ENCODE measurements around the gene CEACAM20.
A peak's percentile ranks its signal among the peaks of the same experiment; 100 is the strongest.
"Not testable (repeated sequence)": the region's sequence is repeated elsewhere in the genome, so short reads cannot be mapped to it uniquely, and the experiment has no call there.

Gene CEACAM20

GRCh38 chr19:44548736-44549135 is 19.3 kb upstream of the CEACAM20 start:
- no peak for DNase-seq (ENCODE audit: low spot score)

- no peak for DNase-seq (ENCODE audit: low spot score)
Measured at GRCh38 chr19:44544031-44544430, 14.6 kb upstream of the CEACAM20 start.

- no peak for DNase-seq (ENCODE audit: low spot score)
Measured at GRCh38 chr19:44542671-44543070, 13.2 kb upstream of the CEACAM20 start.

GRCh38 chr19:44540736-44541135 is 11.3 kb upstream of the CEACAM20 start:
- DNase-seq (ENCODE audit: low spot score) = no peak

GRCh38 chr19:44539991-44540390 is 10.5 kb upstream of the CEACAM20 start:
- no peak for DNase-seq (ENCODE audit: low spot score)

GRCh38 chr19:44539236-44539826 is 9.9 kb upstream of the CEACAM20 start:
- no peak for DNase-seq (ENCODE audit: low spot score)

GRCh38 chr19:44535361-44535760 is 5.9 kb upstream of the CEACAM20 start:
- not testable (repeated sequence) for DNase-seq (ENCODE audit: low spot score)

- DNase-seq (ENCODE audit: low spot score) = no peak
Measured at GRCh38 chr19:44532819-44533218, 3.3 kb upstream of the CEACAM20 start.

GRCh38 chr19:44530777-44531176 is 1.3 kb upstream of the CEACAM20 start:
- DNase-seq (ENCODE audit: low spot score) = no peak

GRCh38 chr19:44527554-44527953 is 1.9 kb downstream of the CEACAM20 start:
- no peak for DNase-seq (ENCODE audit: low spot score)

- DNase-seq (ENCODE audit: low spot score) = no peak
Measured at GRCh38 chr19:44525721-44526430, 3.6 kb downstream of the CEACAM20 start.

GRCh38 chr19:44521370-44521769 is 8.1 kb downstream of the CEACAM20 start:
- DNase-seq (ENCODE audit: low spot score) = no peak

- no peak for DNase-seq (ENCODE audit: low spot score)
Measured at GRCh38 chr19:44517146-44517545, 12.3 kb downstream of the CEACAM20 start.

GRCh38 chr19:44515907-44516306 is 13.6 kb downstream of the CEACAM20 start:
- no peak for DNase-seq (ENCODE audit: low spot score)

GRCh38 chr19:44515031-44515430 is 14.4 kb downstream of the CEACAM20 start:
- DNase-seq (ENCODE audit: low spot score) = no peak

GRCh38 chr19:44512326-44513298 is 16.9 kb downstream of the CEACAM20 start:
- DNase-seq (ENCODE audit: low spot score) = no peak

- DNase-seq (ENCODE audit: low spot score) = no peak
Measured at GRCh38 chr19:44509478-44509877, 20.0 kb downstream of the CEACAM20 start.

GRCh38 chr19:44499962-44500949 is 29.2 kb downstream of the CEACAM20 start, which contains the start of gene ZNF180:
Gene ZNF180, minus strand, starts transcription at chr19:44500522. Its CDS starts 3,188 bp downstream, at chr19:44497334.
- DNase-seq (ENCODE audit: low spot score) = peak; percentile 96

GRCh38 chr19:44499559-44499958 is 29.9 kb downstream of the CEACAM20 start:
- no peak for DNase-seq (ENCODE audit: low spot score)

- no peak for DNase-seq (ENCODE audit: low spot score)
Measured at GRCh38 chr19:44498988-44499387, 30.5 kb downstream of the CEACAM20 start.

- no peak for DNase-seq (ENCODE audit: low spot score)
Measured at GRCh38 chr19:44496711-44497110, 32.8 kb downstream of the CEACAM20 start.

Measured in Ammon's horn (tissue), 1 donor.